ENCODE measurements around the gene SRPK1. TPM values are rescaled to one million over a fixed set of nuclear protein-coding genes. Genes with fewer than 3 reads are reported as not detected.

The SRPK1 gene
- total RNA-seq, result 10 to 100 TPM; 69.9 to 70.9 TPM

GRCh38 chr6:35920793-35921732 is at the start of gene SRPK1:
Gene SRPK1, minus strand, starts transcription at chr6:35921098. Its CDS starts 42 bp downstream, at chr6:35921056.

DNA sequence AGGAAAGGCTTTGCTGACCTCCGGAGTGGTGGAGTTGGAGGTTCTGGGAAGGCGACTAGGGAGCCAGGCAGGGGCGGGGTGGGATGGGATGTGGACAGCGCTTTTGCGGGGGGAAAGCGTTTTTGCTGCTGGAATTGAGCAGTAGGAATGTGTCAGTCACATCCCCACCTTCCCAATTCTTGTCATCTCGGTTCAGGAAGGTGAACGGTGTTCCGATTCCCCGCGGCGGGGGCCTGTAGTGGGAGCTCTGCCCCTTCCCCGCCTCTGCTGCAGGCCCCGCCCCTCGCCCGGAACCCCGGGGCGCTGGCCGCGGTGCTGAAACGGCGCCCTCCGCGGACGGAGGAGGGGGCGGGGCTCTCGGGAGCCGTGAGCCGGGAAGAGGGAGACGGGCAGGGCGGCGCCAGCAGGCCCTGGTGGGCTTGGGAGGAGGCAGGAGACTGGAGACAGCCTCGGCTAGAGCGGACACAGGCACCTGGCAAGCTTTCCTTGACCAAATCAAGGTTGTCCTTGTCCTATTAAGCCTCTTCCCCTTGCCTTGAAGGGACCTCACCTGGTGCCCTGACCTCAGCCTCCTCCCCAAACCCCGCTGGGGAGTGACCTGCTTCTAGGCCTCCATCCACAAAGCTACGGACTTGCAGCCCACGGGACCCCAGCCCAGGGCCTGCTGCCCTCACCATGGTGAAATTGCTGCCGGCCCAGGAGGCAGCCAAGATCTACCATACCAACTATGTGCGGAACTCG is 115.7 kb downstream of the SRPK1 start, which contains the start of gene LHFPL5:
Gene LHFPL5 (plus strand): TSS at position 357 of the 741 bp plus-strand sequence. CDS start 319 bp downstream, at position 676.

Other genes starting within 250 kb of the SRPK1 start
- gene FKBP5, start 232.2 kb downstream of the SRPK1 start, total RNA-seq, result 10 to 100 TPM; 65.5 to 65.6 TPM
- gene ARMC12, start 184.1 kb downstream of the SRPK1 start, total RNA-seq, result 1 to 10 TPM; 1.3 to 1.7 TPM
- not detected for gene CLPSL2, start 144.5 kb downstream of the SRPK1 start, total RNA-seq
- gene CLPSL1, start 140.1 kb downstream of the SRPK1 start, total RNA-seq, result not detected
- gene CLPS, start 123.8 kb downstream of the SRPK1 start, total RNA-seq, result not detected
- not detected for gene LHFPL5, start 115.7 kb downstream of the SRPK1 start, total RNA-seq
- gene SLC26A8, start 103.5 kb upstream of the SRPK1 start, total RNA-seq, result not detected
- 10 to 100 TPM; 59.7 to 60.2 TPM for gene MAPK14, start 106.7 kb upstream of the SRPK1 start, total RNA-seq
- gene MAPK13, start 209.4 kb upstream of the SRPK1 start, total RNA-seq, result 10 to 100 TPM; 46.9 to 50.7 TPM

All from activated naive CD4-positive, alpha-beta T cell treated with anti-CD3 and anti-CD28 coated beads, Interleukin-2, amount 10 ng/mL, durations not matched to agents 5 hours and 36 hours (primary cell).